PC-3 (cell line): ENCODE results near the gene BMS1. TPM values are rescaled to one million over a fixed set of nuclear protein-coding genes. Genes with fewer than 3 reads are reported as not detected.
A peak's percentile ranks its signal among the peaks of the same experiment; 100 is the strongest.
"Not testable (repeated sequence)": the region's sequence is repeated elsewhere in the genome, so short reads cannot be mapped to it uniquely, and the experiment has no call there.

Source experiments
- ATAC-seq: fragments of 200-7000 bp; cut with Tn5 transposase; 2 replicates; pipeline ENCODE4 v1.9.1; 2020; ENCODE audit warnings: mild to moderate bottlenecking, moderate library complexity
- BruUV-seq: library from RNA; stranded (reverse); fragments of 400-500 nt; replicated peaks from 2 replicates; lab custom pipeline; 2021; lab: Mats Ljungman, UMichigan
- CTCF ChIA-PET: fragments of 300-600 bp; sonication (Branson Sonifier 250); formaldehyde crosslinking; loops from one replicate; lab custom pipeline; 2022; ENCODE audit warnings: antibody characterized with exemption; lab: Charles Lee
- POLR2A ChIA-PET: fragments of 300-600 bp; sonication (Branson Sonifier 250); formaldehyde crosslinking; loops from one replicate; lab custom pipeline; 2022; ENCODE audit warnings: antibody characterized with exemption; ENCODE audit not compliant: unreplicated experiment; lab: Charles Lee
- DNase-seq: peaks from one replicate; pipeline ENCODE4 v3.0.0-alpha.2; 2015
- H2AFZ ChIP-seq: fragments of 300-600 bp; sonication (generic); 2 replicates; pipeline ENCODE4 v1.6.0; 2016; ENCODE audit warnings: antibody characterized with exemption, low read length
- H3F3A ChIP-seq: fragments of 300-600 bp; sonication (generic); one replicate; pipeline ENCODE4 v1.6.0; 2017; ENCODE audit warnings: antibody characterized with exemption, low read length, control low read depth, mild to moderate bottlenecking; ENCODE audit not compliant: unreplicated experiment
- H3K27ac ChIP-seq: fragments of 300-600 bp; sonication (generic); 2 replicates; pipeline ENCODE4 v1.5.1; 2016; ENCODE audit warnings: mild to moderate bottlenecking, low read length
- H3K27me3 ChIP-seq: fragments of 300-600 bp; sonication (generic); 2 replicates; pipeline ENCODE4 v1.6.1; 2016; ENCODE audit warnings: low read length, mixed read lengths
- H3K36me3 ChIP-seq: fragments of 300-600 bp; sonication (generic); 2 replicates; pipeline ENCODE4 v1.6.1; 2016; ENCODE audit warnings: low read depth, mixed run types, low read length, mixed read lengths
- H3K4me1 ChIP-seq: fragments of 300-600 bp; sonication (generic); 2 replicates; pipeline ENCODE4 v1.5.1; 2016; ENCODE audit warnings: low read length; ENCODE audit not compliant: insufficient read depth
- H3K4me2 ChIP-seq: fragments of 300-600 bp; sonication (generic); 2 replicates; pipeline ENCODE4 v1.6.0; 2016; ENCODE audit warnings: low read length
- H3K4me3 ChIP-seq: fragments of 300-600 bp; sonication (generic); 2 replicates; pipeline ENCODE4 v1.5.1; 2016; ENCODE audit warnings: mild to moderate bottlenecking, low read length, mixed read lengths
- H3K79me2 ChIP-seq: fragments of 300-600 bp; sonication (generic); 2 replicates; pipeline ENCODE4 v1.6.1; 2017; ENCODE audit warnings: low read length, mixed read lengths
- H3K9ac ChIP-seq: fragments of 300-600 bp; sonication (generic); 2 replicates; pipeline ENCODE4 v1.6.0; 2016; ENCODE audit warnings: mild to moderate bottlenecking, low read length
- H3K9me2 ChIP-seq: fragments of 300-600 bp; sonication (generic); replicated peaks from 2 replicates; pipeline ENCODE4 v1.6.1; 2016; ENCODE audit warnings: mixed run types, low read length, mixed read lengths
- H3K9me3 ChIP-seq: fragments of 300-600 bp; sonication (generic); 2 replicates; pipeline ENCODE4 v1.6.1; 2016; ENCODE audit warnings: low read length, mixed read lengths
- H4K20me1 ChIP-seq: fragments of 300-600 bp; sonication (generic); 2 replicates; pipeline ENCODE4 v1.6.1; 2016; ENCODE audit warnings: low read length, mixed read lengths
- EZH2 ChIP-seq: fragments of 300-600 bp; sonication (generic); IDR thresholded peaks from one replicate; pipeline ENCODE4 v1.6.1; 2017; ENCODE audit warnings: antibody characterized with exemption, mild to moderate bottlenecking, low read length; ENCODE audit not compliant: unreplicated experiment
- EZH2phosphoT487 ChIP-seq: fragments of 300-600 bp; sonication (generic); IDR thresholded peaks from 2 replicates; pipeline ENCODE4 v1.6.1; 2018; ENCODE audit warnings: mild to moderate bottlenecking, antibody characterized with exemption, low read length, borderline replicate concordance
- intact Hi-C: fragments of 100-400 bp; cut with micrococcal nuclease; formaldehyde crosslinking; loops from 2 replicates; pipeline ENCODE4 v1.9.0; 2023
- total RNA-seq: library from RNA; depleted of rRNA; stranded (reverse); fragments of >200 nt; gene quantifications from 2 replicates; pipeline ENCODE4 v1.2.3, GENCODE V29; 2014
- TF ChIP-seq, protein P1 (sequence below): fragments of 300-600 bp; sonication (generic); conservative IDR thresholded peaks from 2 replicates; pipeline ENCODE4 v1.5.1; 2017; ENCODE audit warnings: antibody characterized with exemption, low read depth, mild to moderate bottlenecking, low read length

BMS1 gene
- total RNA-seq, 1 experiment from 2014 or later = 36.6 TPM

DNA sequence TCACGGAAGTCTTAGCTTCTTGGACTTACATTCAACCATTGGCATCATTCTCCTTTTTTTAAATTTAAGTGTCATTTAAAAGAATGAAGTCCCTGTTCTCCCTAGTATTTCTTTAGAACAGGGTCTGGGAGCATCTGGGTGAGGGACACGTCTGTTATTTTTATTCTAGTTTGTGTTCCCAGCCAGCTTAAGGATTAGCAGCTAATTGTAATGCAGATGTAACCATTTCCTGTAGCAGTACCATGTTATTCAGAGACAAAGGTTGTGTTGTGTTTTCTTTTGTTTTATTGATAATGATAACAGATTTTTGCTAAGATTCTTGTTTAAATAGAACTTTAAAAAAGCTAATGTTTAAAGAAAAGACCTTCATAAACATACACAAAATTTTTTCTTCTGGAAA lies 34.3 kb downstream of the BMS1 start:
- intact Hi-C loops = no loop called here
- H2AFZ ChIP-seq = no peak overlapping the region
- POLR2A ChIA-PET = no interaction called here
- H3K4me3 ChIP-seq = no peak overlapping the region
- BruUV-seq = no TSS peak
- no peaks in the 10 kb centered on the region for H3K27me3 ChIP-seq
- TF ChIP-seq EZH2phosphoT487 (no peak), EZH2 (no peak)
- TF ChIP-seq, protein P1, sequence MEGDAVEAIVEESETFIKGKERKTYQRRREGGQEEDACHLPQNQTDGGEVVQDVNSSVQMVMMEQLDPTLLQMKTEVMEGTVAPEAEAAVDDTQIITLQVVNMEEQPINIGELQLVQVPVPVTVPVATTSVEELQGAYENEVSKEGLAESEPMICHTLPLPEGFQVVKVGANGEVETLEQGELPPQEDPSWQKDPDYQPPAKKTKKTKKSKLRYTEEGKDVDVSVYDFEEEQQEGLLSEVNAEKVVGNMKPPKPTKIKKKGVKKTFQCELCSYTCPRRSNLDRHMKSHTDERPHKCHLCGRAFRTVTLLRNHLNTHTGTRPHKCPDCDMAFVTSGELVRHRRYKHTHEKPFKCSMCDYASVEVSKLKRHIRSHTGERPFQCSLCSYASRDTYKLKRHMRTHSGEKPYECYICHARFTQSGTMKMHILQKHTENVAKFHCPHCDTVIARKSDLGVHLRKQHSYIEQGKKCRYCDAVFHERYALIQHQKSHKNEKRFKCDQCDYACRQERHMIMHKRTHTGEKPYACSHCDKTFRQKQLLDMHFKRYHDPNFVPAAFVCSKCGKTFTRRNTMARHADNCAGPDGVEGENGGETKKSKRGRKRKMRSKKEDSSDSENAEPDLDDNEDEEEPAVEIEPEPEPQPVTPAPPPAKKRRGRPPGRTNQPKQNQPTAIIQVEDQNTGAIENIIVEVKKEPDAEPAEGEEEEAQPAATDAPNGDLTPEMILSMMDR = no peak
- H3F3A ChIP-seq = no peaks in the 10 kb centered on the region
- CTCF ChIA-PET = no interaction called here
- ATAC-seq (no peak), DNase-seq (no peak)
- no peaks in the 10 kb centered on the region for H3K4me1 ChIP-seq
- peaks cover 25% of the 10 kb centered on the region for H3K79me2 ChIP-seq
- no peaks in the 10 kb centered on the region for H4K20me1 ChIP-seq
- H3K9me3 ChIP-seq = no peaks in the 10 kb centered on the region
- H3K4me2 ChIP-seq = no peak overlapping the region
- no peak overlapping the region for H3K9ac ChIP-seq
- peaks cover 57% of the 10 kb centered on the region for H3K36me3 ChIP-seq
- H3K9me2 ChIP-seq = no peaks in the 10 kb centered on the region
- H3K27ac ChIP-seq = no peak overlapping the region

DNA sequence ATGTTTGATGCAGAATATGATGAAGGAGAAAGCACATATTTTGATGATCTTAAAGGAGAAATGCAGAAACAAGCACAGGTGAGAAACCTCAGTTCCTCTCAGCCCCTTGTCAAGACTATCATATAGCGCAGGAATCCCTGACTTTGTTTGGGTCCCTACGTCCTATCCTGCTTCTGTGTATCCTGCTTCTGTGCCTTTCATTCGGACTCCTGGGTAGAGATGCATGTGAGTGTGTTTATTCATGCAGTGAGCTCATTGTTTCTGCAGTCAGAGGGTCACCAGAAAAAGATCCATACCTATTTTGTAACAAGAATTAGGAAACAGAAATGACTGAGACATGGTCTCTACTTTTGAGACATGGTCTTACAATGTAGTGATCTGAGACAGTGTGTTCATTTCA lies 34.8 kb downstream of the BMS1 start:
- BruUV-seq, POLR2A ChIA-PET: not testable (repeated sequence)

DNA sequence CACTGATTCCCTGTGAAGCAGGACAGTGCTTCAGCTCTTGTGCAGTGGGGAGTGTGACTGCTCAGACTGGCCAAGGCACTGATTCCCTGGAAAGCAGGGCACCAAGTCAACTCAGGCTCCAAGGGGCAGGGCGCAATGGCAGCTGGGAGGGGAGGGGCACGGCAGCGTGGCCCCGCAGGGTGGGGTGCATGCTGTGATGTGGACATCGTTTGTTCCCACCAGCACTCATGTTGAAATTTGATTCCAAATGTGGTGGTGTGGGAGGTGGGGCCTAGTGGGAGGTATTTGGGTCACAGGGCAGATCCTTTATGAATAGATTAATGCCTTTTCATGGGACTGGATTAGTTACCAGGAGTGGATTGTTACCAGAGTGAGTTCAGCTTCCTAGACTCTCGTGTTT lies 44.2 kb downstream of the BMS1 start:
- ATAC-seq, H3K4me2 ChIP-seq, H3F3A ChIP-seq, H3K9me3 ChIP-seq, BruUV-seq, H2AFZ ChIP-seq, DNase-seq, H3K9me2 ChIP-seq, H3K27me3 ChIP-seq, H3K4me3 ChIP-seq, H3K4me1 ChIP-seq, intact Hi-C loops, H3K9ac ChIP-seq, H3K27ac ChIP-seq, CTCF ChIA-PET, POLR2A ChIA-PET: not testable (repeated sequence)
- peaks cover 17% of the 10 kb centered on the region; the same call in 1 of the 2 replicates for H4K20me1 ChIP-seq
- peaks cover 70% of the 10 kb centered on the region for H3K36me3 ChIP-seq
- peaks cover 26% of the 10 kb centered on the region for H3K79me2 ChIP-seq

More for the DNA sequence above, 34.8 kb downstream of the BMS1 start:
- H3K4me1 ChIP-seq, H3K9ac ChIP-seq, H3K9me2 ChIP-seq, CTCF ChIA-PET, H3K4me3 ChIP-seq, H3K4me2 ChIP-seq, DNase-seq, intact Hi-C loops, H3K9me3 ChIP-seq, H4K20me1 ChIP-seq, ATAC-seq, H3F3A ChIP-seq, H2AFZ ChIP-seq, H3K27me3 ChIP-seq, H3K27ac ChIP-seq: not testable (repeated sequence)
- peaks cover 54% of the 10 kb centered on the region for H3K36me3 ChIP-seq
- peaks cover 20% of the 10 kb centered on the region for H3K79me2 ChIP-seq

DNA sequence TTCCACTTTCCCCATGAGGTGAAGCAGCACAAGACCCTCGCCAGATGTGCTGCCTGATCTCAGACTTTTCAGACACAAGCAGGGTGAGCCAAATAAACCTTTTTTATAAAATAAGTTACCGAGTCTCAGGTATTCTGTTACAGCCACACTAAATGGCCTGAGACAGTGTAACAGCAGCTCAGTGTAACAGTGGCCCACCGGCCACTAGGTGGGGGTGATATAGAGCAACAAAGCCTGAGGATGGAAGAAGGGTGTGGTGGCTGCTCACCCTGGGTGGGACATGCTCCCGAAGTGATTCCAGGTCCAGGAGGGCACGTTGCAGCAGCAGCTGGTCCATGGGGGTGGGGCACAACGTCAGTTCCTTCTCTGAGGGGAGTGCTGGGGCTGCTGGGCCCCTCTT lies 44.6 kb downstream of the BMS1 start:
- Histone ChIP-seq H4K20me1 (peaks cover 17% of the 10 kb centered on the region; the same call in 1 of the 2 replicates), H3K4me2 (no peak overlapping the region), H3K36me3 (peaks cover 73% of the 10 kb centered on the region), H3K4me3 (no peak overlapping the region), H3K27me3 (no peaks in the 10 kb centered on the region), H3K9me3 (no peaks in the 10 kb centered on the region), H2AFZ (no peak overlapping the region), H3K4me1 (no peaks in the 10 kb centered on the region), H3F3A (no peaks in the 10 kb centered on the region), H3K79me2 (peaks cover 26% of the 10 kb centered on the region), H3K27ac (no peak overlapping the region), H3K9me2 (no peaks in the 10 kb centered on the region), H3K9ac (no peak overlapping the region)
- peak; percentile 24; the same call in 1 of the 2 replicates for ATAC-seq
- no peak for DNase-seq
- CTCF ChIA-PET = no interaction called here
- no TSS peak for BruUV-seq
- POLR2A ChIA-PET = no interaction called here
- intact Hi-C loops = no loop called here
- TF ChIP-seq, protein P1 = peak; percentile 47
- no peak for TF ChIP-seq EZH2phosphoT487

DNA sequence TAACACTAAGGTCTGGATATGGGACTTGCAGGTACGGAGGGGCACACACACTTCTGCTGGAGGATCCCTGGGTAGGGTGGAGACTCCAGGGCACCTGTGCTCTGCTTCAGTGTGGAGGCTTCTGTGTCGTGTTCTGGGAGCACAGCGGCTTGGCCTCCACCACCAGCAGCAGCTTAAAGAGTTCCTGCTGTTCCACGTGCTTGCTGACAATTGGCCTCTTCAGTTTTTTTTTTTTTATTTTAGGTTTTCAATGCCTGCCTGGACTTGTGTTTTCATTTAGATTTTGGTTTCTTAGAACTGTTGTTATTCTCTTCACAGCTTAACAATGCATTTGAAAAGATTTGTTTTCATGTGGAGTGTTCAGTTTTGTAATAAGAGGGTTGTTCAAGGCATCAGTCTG lies 45.8 kb downstream of the BMS1 start:
- POLR2A ChIA-PET, H3K4me3 ChIP-seq, intact Hi-C loops, BruUV-seq, H3K9ac ChIP-seq, DNase-seq, H2AFZ ChIP-seq, H3K9me2 ChIP-seq, H3K4me1 ChIP-seq, H3K27me3 ChIP-seq, H3F3A ChIP-seq, H3K9me3 ChIP-seq, H3K27ac ChIP-seq, CTCF ChIA-PET, ATAC-seq, H3K4me2 ChIP-seq: not testable (repeated sequence)
- Histone ChIP-seq H3K36me3 (peaks cover 65% of the 10 kb centered on the region), H3K79me2 (peaks cover 26% of the 10 kb centered on the region), H4K20me1 (peaks cover 17% of the 10 kb centered on the region; the same call in 1 of the 2 replicates)
